Colonic mucosa (tissue), 4 donors: ENCODE results near the gene TUT7. TPM values are rescaled to one million over a fixed set of nuclear protein-coding genes. Genes with fewer than 3 reads are reported as not detected.
"Not testable (repeated sequence)": the region's sequence is repeated elsewhere in the genome, so short reads cannot be mapped to it uniquely, and the experiment has no call there.

Experiments used
- DNase-seq: peaks from one replicate; pipeline ENCODE4 v3.0.0-alpha.2; 2020
- H3K27ac ChIP-seq: fragments of 200-600 bp; one replicate; pipeline ENCODE4 v1.8.0; 2021
- H3K27me3 ChIP-seq: fragments of 200-600 bp; one replicate; pipeline ENCODE4 v1.8.0; 2021
- H3K36me3 ChIP-seq: fragments of 200-600 bp; one replicate; pipeline ENCODE4 v1.8.0; 2021
- H3K4me1 ChIP-seq: fragments of 200-600 bp; one replicate; pipeline ENCODE4 v1.8.0; 2021; ENCODE audit warnings: mild to moderate bottlenecking
- H3K4me3 ChIP-seq: fragments of 200-600 bp; one replicate; pipeline ENCODE4 v1.8.0; 2021
- H3K9ac ChIP-seq, 2 donors: one replicate each; pipeline ENCODE4 v1.7.0; 2013; ENCODE audit warnings: control low read depth in 2 of 2, low read depth in 2 of 2, low read length in 2 of 2
- H3K9me3 ChIP-seq: fragments of 200-600 bp; one replicate; pipeline ENCODE4 v1.8.0; 2021
- CTCF ChIP-seq: fragments of 200-600 bp; IDR thresholded peaks from one replicate; pipeline ENCODE4 v1.8.0; 2022; ENCODE audit warnings: antibody characterized with exemption, mild to moderate bottlenecking
- intact Hi-C: fragments of 100-400 bp; cut with DNase I; formaldehyde crosslinking; loops from one replicate; pipeline ENCODE4 v1.14.1; 2022
- total RNA-seq, 2 donors: library from RNA; stranded (reverse); fragmentation: NEBNext Ultra II Directional in 1 of 2; extraction: Animal tissue kit (Norgen Biotek cat#: 25700) in 1 of 2; gene quantifications; one replicate each; pipeline ENCODE4 v1.2.1, GENCODE V29; 2021
- donor health status: healthy.
- donor health status: DM: no; HTN: no; CAD: no.
- donor health status: DM: no; HTN: no; CAD: no.

TUT7 gene
- total RNA-seq, 2 donors from 2014 or later: 31.5 to 42.4 TPM

- TF ChIP-seq CTCF: no peak
- H3K27me3 ChIP-seq: no peaks in the 10 kb centered on the region
- H3K36me3 ChIP-seq: peaks cover 50% of the 10 kb centered on the region
- no peak overlapping the region for H3K27ac ChIP-seq
- intact Hi-C loops: no loop called here
- H3K4me3 ChIP-seq: no peak overlapping the region
- no peaks in the 10 kb centered on the region for H3K4me1 ChIP-seq
- no peaks in the 10 kb centered on the region for H3K9me3 ChIP-seq
- H3K9ac ChIP-seq: no peak overlapping the region
- no peak for DNase-seq
These were observed 36.0 kb downstream of the TUT7 start for GRCh38 chr9:86318187-86318586.

GRCh38 chr9:86315078-86315477 is 39.1 kb downstream of the TUT7 start:
- no peak overlapping the region for H3K27ac ChIP-seq
- no peaks in the 10 kb centered on the region for H3K27me3 ChIP-seq
- intact Hi-C loops: no loop called here
- H3K9ac ChIP-seq: no peak overlapping the region
- no peaks in the 10 kb centered on the region for H3K9me3 ChIP-seq
- H3K36me3 ChIP-seq: peaks cover 37% of the 10 kb centered on the region
- no peak for DNase-seq
- no peak overlapping the region for H3K4me3 ChIP-seq
- no peaks in the 10 kb centered on the region for H3K4me1 ChIP-seq
- TF ChIP-seq CTCF: no peak

- H3K27ac ChIP-seq, H3K27me3 ChIP-seq, intact Hi-C loops, H3K4me1 ChIP-seq, H3K4me3 ChIP-seq, DNase-seq, H3K9me3 ChIP-seq, H3K9ac ChIP-seq: not testable (repeated sequence)
- H3K36me3 ChIP-seq: peaks cover 32% of the 10 kb centered on the region
These were observed 41.3 kb downstream of the TUT7 start for GRCh38 chr9:86312959-86313358.

DNA sequence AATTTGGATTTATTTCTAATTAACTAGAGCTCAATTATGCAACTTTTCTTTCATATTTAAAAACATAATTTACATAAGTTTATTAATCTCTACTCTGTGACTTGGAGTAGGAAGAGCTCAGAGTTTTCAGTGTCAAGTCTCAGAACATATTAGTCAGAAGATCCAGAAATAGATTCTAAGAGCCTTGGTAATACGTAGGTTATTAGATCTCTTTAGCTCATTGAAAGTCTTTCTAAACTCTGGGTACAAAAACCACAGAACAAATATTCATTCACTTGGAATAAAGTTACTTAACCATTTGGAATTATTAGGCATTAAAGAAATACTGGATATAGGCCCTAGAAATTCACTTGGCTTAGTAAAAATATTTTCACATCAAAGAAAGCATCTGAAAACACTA is 45.5 kb downstream of the TUT7 start:
- DNase-seq: no peak
- no peak for TF ChIP-seq CTCF
- Histone ChIP-seq H3K4me1 (no peaks in the 10 kb centered on the region), H3K9me3 (no peaks in the 10 kb centered on the region), H3K27me3 (no peaks in the 10 kb centered on the region), H3K9ac (no peak overlapping the region), H3K27ac (no peak overlapping the region), H3K4me3 (no peak overlapping the region), H3K36me3 (peaks cover 13% of the 10 kb centered on the region)
- intact Hi-C loops: no loop called here

- no peaks in the 10 kb centered on the region for H3K9me3 ChIP-seq
- intact Hi-C loops: loop anchor here (5.0 kb wide), 1 partner anchor 33 kb away; no protein-coding TSS in a partner anchor
- no peaks in the 10 kb centered on the region for H3K27me3 ChIP-seq
- no peaks in the 10 kb centered on the region for H3K4me1 ChIP-seq
- DNase-seq: no peak
- TF ChIP-seq CTCF: no peak
- H3K4me3 ChIP-seq: no peak overlapping the region
- H3K9ac ChIP-seq: no peak overlapping the region
- H3K27ac ChIP-seq: no peak overlapping the region
- peaks cover 13% of the 10 kb centered on the region for H3K36me3 ChIP-seq
These were observed 49.9 kb downstream of the TUT7 start for GRCh38 chr9:86304236-86304730.

- intact Hi-C loops: loop anchor here (5.0 kb wide), 1 partner anchor 34 kb away; no protein-coding TSS in a partner anchor
- H3K4me3 ChIP-seq: no peak overlapping the region
- H3K36me3 ChIP-seq: peaks cover 13% of the 10 kb centered on the region
- H3K27me3 ChIP-seq: no peaks in the 10 kb centered on the region
- no peak overlapping the region for H3K27ac ChIP-seq
- no peaks in the 10 kb centered on the region for H3K9me3 ChIP-seq
- DNase-seq: no peak
- no peak for TF ChIP-seq CTCF
- no peak overlapping the region for H3K9ac ChIP-seq
- H3K4me1 ChIP-seq: no peaks in the 10 kb centered on the region
These were observed 50.8 kb downstream of the TUT7 start for GRCh38 chr9:86303316-86303975.
